ENCODE measurements around the gene TIPIN. TPM values are rescaled to one million over a fixed set of nuclear protein-coding genes. Genes with fewer than 3 reads are reported as not detected.
A peak's percentile ranks its signal among the peaks of the same experiment; 100 is the strongest.

TIPIN gene
- total RNA-seq, 6 experiments from 2014 or later, result 7.8 to 15.7 (median 14.4) TPM

GRCh38 chr15:66287461-66288057 is 68.9 kb downstream of the TIPIN start:
- DNase-seq, result no peak
- Mint-ChIP-seq H3K36me3 (ENCODE audit: low read depth) (no peaks in the 10 kb centered on the region), H3K27ac (no peak overlapping the region)

More at GRCh38 chr15:66287461-66288057, 68.9 kb downstream of the TIPIN start:
- no peaks in the 10 kb centered on the region for H3K9me3 Mint-ChIP-seq
- TF ChIP-seq, protein P1, sequence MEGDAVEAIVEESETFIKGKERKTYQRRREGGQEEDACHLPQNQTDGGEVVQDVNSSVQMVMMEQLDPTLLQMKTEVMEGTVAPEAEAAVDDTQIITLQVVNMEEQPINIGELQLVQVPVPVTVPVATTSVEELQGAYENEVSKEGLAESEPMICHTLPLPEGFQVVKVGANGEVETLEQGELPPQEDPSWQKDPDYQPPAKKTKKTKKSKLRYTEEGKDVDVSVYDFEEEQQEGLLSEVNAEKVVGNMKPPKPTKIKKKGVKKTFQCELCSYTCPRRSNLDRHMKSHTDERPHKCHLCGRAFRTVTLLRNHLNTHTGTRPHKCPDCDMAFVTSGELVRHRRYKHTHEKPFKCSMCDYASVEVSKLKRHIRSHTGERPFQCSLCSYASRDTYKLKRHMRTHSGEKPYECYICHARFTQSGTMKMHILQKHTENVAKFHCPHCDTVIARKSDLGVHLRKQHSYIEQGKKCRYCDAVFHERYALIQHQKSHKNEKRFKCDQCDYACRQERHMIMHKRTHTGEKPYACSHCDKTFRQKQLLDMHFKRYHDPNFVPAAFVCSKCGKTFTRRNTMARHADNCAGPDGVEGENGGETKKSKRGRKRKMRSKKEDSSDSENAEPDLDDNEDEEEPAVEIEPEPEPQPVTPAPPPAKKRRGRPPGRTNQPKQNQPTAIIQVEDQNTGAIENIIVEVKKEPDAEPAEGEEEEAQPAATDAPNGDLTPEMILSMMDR (IDR thresholded peaks at IDR 0.05), result peak; percentile 89
- no peak overlapping the region for H3K4me3 Mint-ChIP-seq
- H3K4me1 Mint-ChIP-seq (ENCODE audit: low read depth), result peaks cover 20% of the 10 kb centered on the region
- peaks cover 5% of the 10 kb centered on the region; the same call in 1 of the 2 replicates for H3K27me3 Mint-ChIP-seq (ENCODE audit: insufficient read depth)

Other genes starting within 250 kb of the TIPIN start
- gene MEGF11, start 102.9 kb downstream of the TIPIN start, total RNA-seq (2021; fragmentation: NEBNext Ultra II Directional; extraction: Animal tissue kit (Norgen Biotek cat#: 25700)), result not detected
- 10 to 100 TPM; 10.6 to 14.9 (median 13.5) TPM for gene DIS3L, start 63.1 kb downstream of the TIPIN start, total RNA-seq (2021; fragmentation: NEBNext Ultra II Directional; extraction: Animal tissue kit (Norgen Biotek cat#: 25700))
- 10 to 100 TPM; 45.2 to 64.7 (median 49.5) TPM for gene MAP2K1, start 30.2 kb upstream of the TIPIN start, total RNA-seq (2021; fragmentation: NEBNext Ultra II Directional; extraction: Animal tissue kit (Norgen Biotek cat#: 25700))
- 10 to 100 TPM; 17.6 to 27.5 (median 22.5) TPM for gene SNAPC5, start 141.1 kb upstream of the TIPIN start, total RNA-seq (2021; fragmentation: NEBNext Ultra II Directional; extraction: Animal tissue kit (Norgen Biotek cat#: 25700))
- gene RPL4, start 148.2 kb upstream of the TIPIN start, total RNA-seq (2021; fragmentation: NEBNext Ultra II Directional; extraction: Animal tissue kit (Norgen Biotek cat#: 25700)), result 1,000 to 10,000 TPM; 2,685 to 3,032 (median 2,841) TPM
- 10 to 100 TPM; 18.5 to 30.0 (median 25.9) TPM for gene ZWILCH, start 148.6 kb upstream of the TIPIN start, total RNA-seq (2021; fragmentation: NEBNext Ultra II Directional; extraction: Animal tissue kit (Norgen Biotek cat#: 25700))
- under 1 TPM; 0.12 to 0.76 (median 0.74) TPM for gene LCTL, start 209.3 kb upstream of the TIPIN start, total RNA-seq (2021; fragmentation: NEBNext Ultra II Directional; extraction: Animal tissue kit (Norgen Biotek cat#: 25700))

Data from HFFc6 (cell line).